Breast epithelium (tissue), 4 donors: ENCODE results near the gene SPACA9. TPM values are rescaled to one million over a fixed set of nuclear protein-coding genes. Genes with fewer than 3 reads are reported as not detected.

Experiments
- DNase-seq, 2 donors: peaks; one replicate each; pipeline ENCODE4 v3.0.0-alpha.2; 2019; ENCODE audit warnings: low spot score in 2 of 2
- H3K27ac ChIP-seq, 2 donors: fragments of 200-600 bp; sonication (generic) in 1 of 2; one replicate each; pipeline ENCODE4 v1.5.1; 2016 to 2019; ENCODE audit warnings: mild to moderate bottlenecking in 1 of 2
- H3K27me3 ChIP-seq, 2 donors: fragments of 200-600 bp; sonication (generic) in 1 of 2; one replicate each; pipeline versions ENCODE4 v1.5.1 to v1.6.0; 2017 to 2019; ENCODE audit warnings: control low read depth in 1 of 2, mild to moderate bottlenecking in 1 of 2
- H3K36me3 ChIP-seq: fragments of 200-600 bp; one replicate; pipeline ENCODE4 v1.5.1; 2019
- H3K4me1 ChIP-seq, 2 donors: fragments of 200-600 bp; sonication (generic); one replicate each; pipeline ENCODE4 v1.5.1; 2016 to 2019; ENCODE audit warnings: control low read depth in 1 of 2
- H3K4me3 ChIP-seq, 3 donors: fragments of 200-600 bp; sonication (generic); 1 replicate in 2 of 3; 2 replicates in 1 of 3; pipeline ENCODE4 v1.5.1; 2016 to 2019; ENCODE audit warnings: mild to moderate bottlenecking in 3 of 3, moderate library complexity in 2 of 3
- H3K9me3 ChIP-seq, 2 donors: fragments of 200-600 bp; sonication (generic) in 1 of 2; one replicate each; pipeline ENCODE4 v1.5.1; 2016 to 2019; ENCODE audit warnings: control low read depth in 1 of 2
- CTCF ChIP-seq, 3 donors: fragments of 450-650 bp; IDR thresholded peaks; one replicate each; pipeline ENCODE4 v1.5.1; 2016 to 2017; ENCODE audit warnings: antibody characterized with exemption in 3 of 3, mild to moderate bottlenecking in 3 of 3, moderate library complexity in 3 of 3
- POLR2A ChIP-seq: fragments of 450-650 bp; IDR thresholded peaks from one replicate; pipeline ENCODE4 v1.6.1; 2016; ENCODE audit warnings: antibody characterized with exemption, mild to moderate bottlenecking, moderate library complexity
- POLR2AphosphoS5 ChIP-seq, 3 donors: sonication (generic); formaldehyde crosslinking; IDR thresholded peaks; one replicate each; pipeline ENCODE4 v1.6.1; 2017; ENCODE audit warnings: antibody characterized with exemption in 3 of 3
- intact Hi-C: fragments of 100-400 bp; cut with DNase I; formaldehyde crosslinking; loops from one replicate; pipeline ENCODE4 v1.15.1; 2023; ENCODE audit warnings: low total_unique reads
- total RNA-seq, 3 donors: library from RNA; depleted of rRNA; stranded (reverse); fragments of >200 nt; gene quantifications; one replicate each; pipeline ENCODE4 v1.1.0, GENCODE V29; 2016

Gene SPACA9
- total RNA-seq, 3 donors from 2014 or later: 2.9 to 5.4 (median 5.0) TPM

- Histone ChIP-seq H3K27me3 (no peaks in the 10 kb centered on the region), H3K9me3 (no peaks in the 10 kb centered on the region), H3K4me3 (no peak overlapping the region), H3K4me1 (no peaks in the 10 kb centered on the region), H3K27ac (no peak overlapping the region), H3K36me3 (no peaks in the 10 kb centered on the region)
- DNase-seq: no peak
- intact Hi-C loops: no loop called here
- no peak for TF ChIP-seq POLR2AphosphoS5 (IDR thresholded peaks at IDR 0.05)
- no peak for TF ChIP-seq POLR2A
- TF ChIP-seq CTCF (IDR thresholded peaks at IDR 0.05): no peak
Observed at GRCh38 chr9:132846918-132847515, 31.7 kb upstream of the SPACA9 start.

- Histone ChIP-seq H3K4me3 (no peak overlapping the region), H3K27me3 (no peaks in the 10 kb centered on the region), H3K27ac (no peak overlapping the region), H3K36me3 (no peaks in the 10 kb centered on the region), H3K9me3 (no peaks in the 10 kb centered on the region), H3K4me1 (no peaks in the 10 kb centered on the region)
- DNase-seq: no peak
- intact Hi-C loops: no loop called here
- TF ChIP-seq POLR2AphosphoS5 (IDR thresholded peaks at IDR 0.05) (no peak), POLR2A (no peak), CTCF (IDR thresholded peaks at IDR 0.05) (no peak)
Observed at GRCh38 chr9:132849185-132849706, 29.5 kb upstream of the SPACA9 start.

GRCh38 chr9:132853482-132853881 lies 25.2 kb upstream of the SPACA9 start:
- Histone ChIP-seq H3K9me3 (no peaks in the 10 kb centered on the region), H3K4me3 (no peak overlapping the region), H3K27me3 (no peaks in the 10 kb centered on the region), H3K36me3 (no peaks in the 10 kb centered on the region), H3K27ac (no peak overlapping the region), H3K4me1 (no peaks in the 10 kb centered on the region)
- no peak for DNase-seq
- intact Hi-C loops: no loop called here
- TF ChIP-seq CTCF (IDR thresholded peaks at IDR 0.05) (no peak), POLR2AphosphoS5 (IDR thresholded peaks at IDR 0.05) (no peak), POLR2A (no peak)

GRCh38 chr9:132854832-132855231 lies 23.9 kb upstream of the SPACA9 start:
- intact Hi-C loops: no loop called here
- Histone ChIP-seq H3K4me1 (no peaks in the 10 kb centered on the region), H3K36me3 (no peaks in the 10 kb centered on the region), H3K4me3 (no peak overlapping the region), H3K27ac (no peak overlapping the region), H3K9me3 (no peaks in the 10 kb centered on the region), H3K27me3 (no peaks in the 10 kb centered on the region)
- TF ChIP-seq POLR2A (no peak), CTCF (IDR thresholded peaks at IDR 0.05) (no peak), POLR2AphosphoS5 (IDR thresholded peaks at IDR 0.05) (no peak)
- no peak for DNase-seq

GRCh38 chr9:132855904-132856303 lies 22.8 kb upstream of the SPACA9 start:
- H3K4me3 ChIP-seq: no peak overlapping the region
- DNase-seq: no peak
- no peaks in the 10 kb centered on the region for H3K9me3 ChIP-seq
- TF ChIP-seq POLR2AphosphoS5 (IDR thresholded peaks at IDR 0.05): no peak
- TF ChIP-seq CTCF (IDR thresholded peaks at IDR 0.05): no peak
- TF ChIP-seq POLR2A: no peak
- H3K27me3 ChIP-seq: no peaks in the 10 kb centered on the region
- no peaks in the 10 kb centered on the region for H3K36me3 ChIP-seq
- no peaks in the 10 kb centered on the region for H3K4me1 ChIP-seq
- H3K27ac ChIP-seq: no peak overlapping the region
- intact Hi-C loops: no loop called here
